ENCODE data around the gene IRAK2. TPM values are rescaled to one million over a fixed set of nuclear protein-coding genes. Genes with fewer than 3 reads are reported as not detected.
"Not testable (repeated sequence)": the region's sequence is repeated elsewhere in the genome, so short reads cannot be mapped to it uniquely, and the experiment has no call there.

The IRAK2 gene
- total RNA-seq, 2 donors from 2014 or later = 0.26 to 0.40 TPM

GRCh38 chr3:10170915-10171478, 6.3 kb downstream of the IRAK2 start:
- no peak for TF ChIP-seq CTCF (conservative IDR thresholded peaks at IDR 0.05)
- H3K9me3 Mint-ChIP-seq = peaks cover 28% of the 10 kb centered on the region
- no peak overlapping the region for H3K27ac Mint-ChIP-seq
- no peak for DNase-seq
- no peak overlapping the region for H3K27ac ChIP-seq (ENCODE audit: low read depth, low read length)
- H3K4me1 ChIP-seq (ENCODE audit: control insufficient read depth, insufficient read depth, low read length) = no peaks in the 10 kb centered on the region
- H3K36me3 Mint-ChIP-seq (ENCODE audit: low read depth) = no peaks in the 10 kb centered on the region
- H3K4me1 Mint-ChIP-seq = no peaks in the 10 kb centered on the region
- no peaks in the 10 kb centered on the region for H3K27me3 ChIP-seq (ENCODE audit: control insufficient read depth, insufficient read depth, low read length, poor library complexity, severe bottlenecking)
- H3K9ac ChIP-seq (ENCODE audit: extremely low read depth, low read length, poor library complexity, severe bottlenecking) = no peak overlapping the region
- peaks cover 16% of the 10 kb centered on the region for H3K9me3 ChIP-seq (ENCODE audit: control insufficient read depth, low read length)
- no peak overlapping the region for H3K4me3 Mint-ChIP-seq
- 92 to 94% methylated on average over 11 to 13 of the region's 13 CpGs for WGBS, 2 experiments (ENCODE audit: insufficient coverage in 1 of 2, insufficient read length in 1 of 2)
- H3K4me3 ChIP-seq (ENCODE audit: low read length) = no peak overlapping the region
- H3K27me3 Mint-ChIP-seq (ENCODE audit: insufficient read depth) = peaks cover 5% of the 10 kb centered on the region
- H3K36me3 ChIP-seq (ENCODE audit: control insufficient read depth, insufficient read depth, low read length) = no peaks in the 10 kb centered on the region

- H3K4me1 ChIP-seq (ENCODE audit: control insufficient read depth, insufficient read depth, low read length) = no peaks in the 10 kb centered on the region
- 83 to 90% methylated on average over 8 to 10 of the region's 10 CpGs for WGBS, 2 experiments (ENCODE audit: insufficient coverage in 1 of 2, insufficient read length in 1 of 2)
- Mint-ChIP-seq H3K4me3 (no peak overlapping the region), H3K27ac (no peak overlapping the region), H3K36me3 (ENCODE audit: low read depth) (no peaks in the 10 kb centered on the region), H3K4me1 (no peaks in the 10 kb centered on the region), H3K27me3 (ENCODE audit: insufficient read depth) (peaks cover 2% of the 10 kb centered on the region), H3K9me3 (peaks cover 24% of the 10 kb centered on the region)
- H3K4me3 ChIP-seq (ENCODE audit: low read length) = no peak overlapping the region
- no peak for TF ChIP-seq CTCF (conservative IDR thresholded peaks at IDR 0.05)
- no peaks in the 10 kb centered on the region for H3K36me3 ChIP-seq (ENCODE audit: control insufficient read depth, insufficient read depth, low read length)
- no peaks in the 10 kb centered on the region for H3K27me3 ChIP-seq (ENCODE audit: control insufficient read depth, insufficient read depth, low read length, poor library complexity, severe bottlenecking)
- H3K9me3 ChIP-seq (ENCODE audit: control insufficient read depth, low read length) = peaks cover 14% of the 10 kb centered on the region
- H3K9ac ChIP-seq (ENCODE audit: extremely low read depth, low read length, poor library complexity, severe bottlenecking) = no peak overlapping the region
- no peak for DNase-seq
- no peak overlapping the region for H3K27ac ChIP-seq (ENCODE audit: low read depth, low read length)
Measured at GRCh38 chr3:10173095-10173925, 8.6 kb downstream of the IRAK2 start.

GRCh38 chr3:10173926-10174435, 9.3 kb downstream of the IRAK2 start:
- 84 to 85% methylated on average over 4 to 6 of the region's 6 CpGs for WGBS, 2 experiments (ENCODE audit: insufficient coverage in 1 of 2, insufficient read length in 1 of 2)
- Histone ChIP-seq H3K4me3 (ENCODE audit: low read length) (no peak overlapping the region), H3K9me3 (ENCODE audit: control insufficient read depth, low read length) (peaks cover 8% of the 10 kb centered on the region), H3K27ac (ENCODE audit: low read depth, low read length) (no peak overlapping the region), H3K36me3 (ENCODE audit: control insufficient read depth, insufficient read depth, low read length) (no peaks in the 10 kb centered on the region), H3K9ac (ENCODE audit: extremely low read depth, low read length, poor library complexity, severe bottlenecking) (no peak overlapping the region), H3K4me1 (ENCODE audit: control insufficient read depth, insufficient read depth, low read length) (no peaks in the 10 kb centered on the region), H3K27me3 (ENCODE audit: control insufficient read depth, insufficient read depth, low read length, poor library complexity, severe bottlenecking) (no peaks in the 10 kb centered on the region)
- no peak for TF ChIP-seq CTCF (conservative IDR thresholded peaks at IDR 0.05)
- no peaks in the 10 kb centered on the region for H3K27me3 Mint-ChIP-seq (ENCODE audit: insufficient read depth)
- peaks cover 17% of the 10 kb centered on the region for H3K9me3 Mint-ChIP-seq
- no peak for DNase-seq
- H3K4me1 Mint-ChIP-seq = no peaks in the 10 kb centered on the region
- H3K27ac Mint-ChIP-seq = no peak overlapping the region
- no peaks in the 10 kb centered on the region for H3K36me3 Mint-ChIP-seq (ENCODE audit: low read depth)
- no peak overlapping the region for H3K4me3 Mint-ChIP-seq

- H3K36me3 ChIP-seq (ENCODE audit: control insufficient read depth, insufficient read depth, low read length); H3K9me3 Mint-ChIP-seq; H3K27ac Mint-ChIP-seq; H3K4me1 ChIP-seq (ENCODE audit: control insufficient read depth, insufficient read depth, low read length); H3K4me1 Mint-ChIP-seq; DNase-seq; H3K4me3 ChIP-seq (ENCODE audit: low read length); H3K36me3 Mint-ChIP-seq (ENCODE audit: low read depth); H3K9me3 ChIP-seq (ENCODE audit: control insufficient read depth, low read length); H3K27me3 Mint-ChIP-seq (ENCODE audit: insufficient read depth); H3K27me3 ChIP-seq (ENCODE audit: control insufficient read depth, insufficient read depth, low read length, poor library complexity, severe bottlenecking); H3K4me3 Mint-ChIP-seq; H3K27ac ChIP-seq (ENCODE audit: low read depth, low read length); H3K9ac ChIP-seq (ENCODE audit: extremely low read depth, low read length, poor library complexity, severe bottlenecking): not testable (repeated sequence)
- WGBS, 2 experiments (ENCODE audit: insufficient coverage in 1 of 2, insufficient read length in 1 of 2) = 92 to 100% methylated on average over 3 to 7 of the region's 7 CpGs
Measured at GRCh38 chr3:10175334-10175733, 10.6 kb downstream of the IRAK2 start.

GRCh38 chr3:10176150-10176549, 11.4 kb downstream of the IRAK2 start:
- H3K4me3 Mint-ChIP-seq; H3K4me1 ChIP-seq (ENCODE audit: control insufficient read depth, insufficient read depth, low read length); H3K9me3 Mint-ChIP-seq; DNase-seq; H3K36me3 Mint-ChIP-seq (ENCODE audit: low read depth); H3K9me3 ChIP-seq (ENCODE audit: control insufficient read depth, low read length); H3K27ac ChIP-seq (ENCODE audit: low read depth, low read length); H3K36me3 ChIP-seq (ENCODE audit: control insufficient read depth, insufficient read depth, low read length); H3K27me3 ChIP-seq (ENCODE audit: control insufficient read depth, insufficient read depth, low read length, poor library complexity, severe bottlenecking); H3K27me3 Mint-ChIP-seq (ENCODE audit: insufficient read depth); H3K27ac Mint-ChIP-seq; H3K4me3 ChIP-seq (ENCODE audit: low read length); H3K9ac ChIP-seq (ENCODE audit: extremely low read depth, low read length, poor library complexity, severe bottlenecking); H3K4me1 Mint-ChIP-seq: not testable (repeated sequence)
- 88 to 95% methylated on average over 4 of the region's 4 CpGs for WGBS, 2 experiments (ENCODE audit: insufficient coverage in 1 of 2, insufficient read length in 1 of 2)

Data from endodermal cell (in vitro differentiated cells).